GM18873 (cell line): ENCODE measurements around the gene ZNF648.
"Not testable (repeated sequence)": the region's sequence is repeated elsewhere in the genome, so short reads cannot be mapped to it uniquely, and the experiment has no call there.

Source experiments
- ATAC-seq: cut with Tn5 transposase; IDR thresholded peaks from one replicate; pipeline ENCODE4 v1.9.1; 2021; ENCODE audit warnings: mild to moderate bottlenecking, moderate library complexity, moderate number of reproducible peaks; ENCODE audit not compliant: unreplicated experiment, low FRiP score

Gene ZNF648

DNA sequence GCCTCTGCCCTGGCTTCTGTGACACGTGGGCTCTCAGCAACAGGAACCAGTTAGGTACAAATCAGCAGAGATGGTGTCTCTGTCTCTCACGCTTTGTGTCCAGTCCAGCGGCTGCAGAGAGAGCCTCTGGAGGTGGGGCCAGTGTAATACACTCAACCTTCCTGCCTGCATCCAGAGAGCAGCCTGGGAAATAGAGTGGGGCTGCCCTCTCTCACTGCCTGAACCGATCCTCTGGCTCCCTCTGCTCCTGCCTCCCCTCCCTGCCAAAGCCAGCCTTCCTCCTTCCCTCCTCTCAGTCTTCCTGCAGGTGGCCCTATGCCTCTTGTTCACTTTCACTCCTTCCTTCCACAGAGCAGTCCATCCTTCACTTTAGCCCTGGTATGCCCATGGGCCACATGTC is at the start of gene ZNF648:
Gene ZNF648, minus strand, starts transcription at position 119 of the 400 bp plus-strand sequence. CDS start 3,702 bp downstream, outside the sequence.
- ATAC-seq, result no peak

DNA sequence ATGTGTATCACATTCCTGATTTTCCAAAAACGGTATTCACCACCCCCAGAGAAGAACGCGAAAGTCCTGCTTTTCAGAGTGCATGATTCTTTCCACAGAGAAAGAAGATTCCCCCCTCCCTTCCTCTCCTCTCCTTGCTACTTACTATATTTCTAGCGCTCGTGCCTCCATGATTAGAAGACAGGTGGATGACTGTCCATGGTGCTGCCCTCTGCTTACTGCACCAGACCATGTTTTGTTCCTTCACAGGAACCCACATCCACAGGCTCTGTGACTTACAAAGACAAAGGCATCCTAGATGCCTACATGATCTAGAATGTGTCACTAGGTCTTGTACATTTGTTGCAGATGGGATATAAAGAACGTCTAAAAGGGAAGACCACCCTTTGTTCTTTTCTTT is 49.1 kb upstream of the ZNF648 start:
- ATAC-seq, result no peak

DNA sequence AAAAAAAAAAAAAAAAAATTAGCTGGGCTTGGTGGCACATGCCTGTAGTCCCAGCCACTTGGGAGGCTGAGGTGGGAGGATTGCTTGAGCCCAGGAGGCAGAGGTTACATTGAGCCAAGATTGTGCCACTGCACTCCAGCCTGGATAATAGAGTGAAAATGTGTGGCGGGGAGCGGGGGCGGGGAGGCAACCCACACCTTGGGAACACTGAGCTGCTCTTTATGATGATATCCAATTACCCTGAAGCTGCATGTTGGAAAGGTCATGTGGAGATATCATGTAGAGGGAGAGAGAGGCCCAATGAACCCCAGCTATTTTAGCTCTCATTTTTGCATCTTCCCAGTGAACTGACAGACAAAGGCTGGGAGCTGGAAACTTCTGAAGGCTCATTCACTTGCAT is 48.3 kb upstream of the ZNF648 start:
- ATAC-seq, result no peak

DNA sequence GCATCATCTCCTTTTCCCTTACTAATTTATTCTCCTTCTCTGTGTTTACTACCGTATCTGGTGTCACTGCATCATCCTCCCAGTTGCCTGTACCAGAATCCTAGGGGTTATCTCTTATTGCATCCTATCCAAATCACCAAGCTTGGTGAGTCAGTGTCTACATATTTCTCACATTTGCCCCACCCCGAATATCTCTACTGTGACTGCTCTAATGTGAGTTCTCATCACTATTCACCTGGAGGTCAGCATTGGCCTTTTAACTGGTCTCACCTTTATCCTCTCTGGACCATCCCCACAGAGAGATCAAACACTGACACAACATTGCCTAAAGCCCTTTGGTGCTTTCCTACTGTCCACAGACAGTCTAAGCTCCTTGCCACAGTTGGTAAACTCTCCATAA is 45.7 kb upstream of the ZNF648 start:
- ATAC-seq, result no peak

GRCh38 chr1:182102043-182102416 is 40.5 kb upstream of the ZNF648 start:
- ATAC-seq, result no peak

GRCh38 chr1:182101415-182102042 is 40.0 kb upstream of the ZNF648 start:
- no peak for ATAC-seq

- ATAC-seq, result no peak
Measured at GRCh38 chr1:182098301-182098700, 36.8 kb upstream of the ZNF648 start.

DNA sequence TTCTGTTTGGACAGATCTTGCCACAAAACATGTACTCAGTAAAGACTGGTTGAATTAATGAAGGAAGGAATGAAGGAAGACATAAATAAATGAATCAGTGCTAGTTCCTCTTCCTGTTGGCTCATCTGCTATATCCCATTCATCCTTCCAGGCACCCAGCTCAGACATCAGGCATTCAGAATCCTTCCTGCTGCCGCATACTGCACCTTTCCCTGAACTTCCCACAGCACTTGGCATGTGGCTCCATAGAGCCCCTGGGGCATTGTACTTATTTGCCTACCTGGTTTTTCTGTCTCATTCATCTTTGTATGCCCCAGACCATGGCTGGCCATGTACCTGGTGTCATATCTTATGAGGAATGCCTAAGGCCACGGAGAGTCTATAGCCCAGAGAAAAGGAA is 34.4 kb upstream of the ZNF648 start:
- no peak for ATAC-seq

DNA sequence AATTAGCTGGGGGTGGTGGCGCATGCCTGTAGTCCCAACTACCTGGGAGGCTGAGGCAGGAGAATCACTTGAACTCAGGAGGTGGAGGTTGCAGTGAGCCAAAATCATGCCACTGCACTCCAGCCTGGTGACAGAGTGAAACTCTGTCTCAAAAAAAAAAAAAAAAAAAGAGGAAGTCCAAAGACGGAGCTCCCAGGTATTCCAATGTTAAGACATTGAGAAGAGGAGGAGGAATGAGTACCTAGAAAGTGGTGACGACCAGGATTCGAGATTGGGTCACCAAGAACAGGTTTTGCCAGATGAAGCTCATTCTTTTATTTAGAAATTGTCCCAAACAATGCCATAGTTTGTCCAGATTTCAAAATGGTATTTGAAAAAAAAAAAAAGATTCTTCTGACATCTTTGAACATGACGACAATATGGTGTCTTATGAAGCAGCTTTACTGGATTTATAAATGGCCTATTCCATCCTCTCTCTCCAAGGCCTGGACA is 33.0 kb upstream of the ZNF648 start:
- not testable (repeated sequence) for ATAC-seq

DNA sequence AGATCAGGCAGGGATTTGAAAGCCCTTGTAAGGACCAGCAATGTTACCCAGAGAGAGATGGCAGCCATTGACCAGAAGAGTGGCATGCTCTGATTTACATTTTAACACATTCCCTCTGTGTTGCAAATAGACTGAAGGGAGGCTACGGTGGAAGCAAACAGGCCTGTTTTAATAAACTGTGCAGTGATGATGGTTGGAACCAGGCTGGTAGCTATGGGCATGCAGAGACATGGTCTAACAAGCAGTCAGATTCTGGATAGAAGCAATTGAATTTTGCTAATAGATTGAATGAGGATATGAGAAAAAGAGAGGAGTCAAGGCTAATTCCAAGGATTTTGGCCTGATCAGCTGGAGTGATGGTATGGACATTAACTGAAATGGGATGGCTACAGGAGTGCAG is 32.3 kb upstream of the ZNF648 start:
- no peak for ATAC-seq

DNA sequence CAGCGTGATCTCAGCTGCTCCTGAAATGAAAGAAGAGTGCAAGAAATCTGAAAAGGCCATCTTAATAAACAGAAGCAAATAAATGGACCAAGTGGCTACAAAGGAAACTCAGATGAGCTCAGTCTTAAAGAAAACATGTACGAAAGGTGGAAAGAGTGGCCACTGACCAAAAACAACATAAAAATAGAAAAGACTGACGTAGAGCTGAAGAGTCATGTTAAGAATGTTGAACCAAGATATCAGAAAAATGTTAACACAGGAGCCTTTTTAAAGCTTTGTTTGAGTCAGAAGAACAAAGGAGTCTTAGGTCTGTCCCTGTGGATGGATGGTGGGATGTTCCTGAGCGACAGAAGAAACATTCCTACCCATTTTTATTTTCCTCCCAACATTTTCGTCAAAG is 30.8 kb upstream of the ZNF648 start:
- no peak for ATAC-seq

GRCh38 chr1:182091083-182091482 is 29.6 kb upstream of the ZNF648 start:
- ATAC-seq, result no peak

DNA sequence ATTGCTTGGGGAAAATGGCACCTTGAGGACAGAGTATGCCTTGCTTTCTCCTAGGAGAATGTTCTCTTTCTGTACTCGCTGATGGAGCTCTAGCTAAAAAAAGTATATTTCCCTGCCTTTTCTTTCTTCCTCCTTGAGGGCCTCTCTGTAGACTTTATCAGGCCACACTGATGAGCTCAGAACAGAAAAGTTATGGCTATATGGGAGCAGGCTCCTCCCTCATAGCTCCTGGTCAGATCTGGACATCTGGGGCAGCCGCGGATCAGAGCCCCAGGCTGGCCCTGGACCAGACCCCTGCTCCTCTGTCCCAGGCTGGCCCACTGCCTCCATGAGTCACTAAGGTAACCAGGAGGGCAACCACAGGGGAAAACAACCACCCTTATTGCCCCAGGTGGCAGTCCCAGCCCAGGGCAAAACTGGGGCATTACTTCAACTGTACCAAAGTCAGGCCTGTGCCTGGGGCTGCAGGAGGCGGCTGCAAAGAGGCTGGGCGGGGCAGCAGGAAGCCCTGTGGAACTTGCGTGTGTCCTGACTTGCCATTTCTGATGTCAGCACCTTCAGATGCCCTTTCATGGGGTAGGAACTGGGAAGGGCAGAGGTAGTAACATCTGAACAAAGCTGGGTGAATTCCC is 26.3 kb upstream of the ZNF648 start:
- ATAC-seq, result no peak

DNA sequence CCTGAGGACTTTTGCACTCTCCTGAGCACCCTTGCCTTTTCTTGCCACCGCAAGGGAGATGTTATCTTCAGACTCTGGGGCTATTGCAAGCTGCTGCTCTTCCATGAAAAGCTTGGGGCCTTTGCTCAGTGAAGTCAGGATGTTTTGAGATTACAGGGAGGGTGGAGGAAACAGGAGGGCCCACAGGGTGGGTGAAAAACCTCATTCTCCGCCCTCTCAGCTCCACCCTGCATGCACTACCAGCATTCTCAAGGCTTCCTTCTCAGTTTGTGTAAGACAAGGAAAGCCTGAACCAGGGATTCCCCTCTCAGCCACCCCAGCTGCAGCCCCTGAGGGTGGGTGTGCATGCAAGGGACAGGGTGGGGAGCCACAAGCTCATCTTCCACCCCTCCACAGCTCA is 25.8 kb upstream of the ZNF648 start:
- ATAC-seq, result no peak

- ATAC-seq, result no peak
Measured at GRCh38 chr1:182086620-182087019, 25.1 kb upstream of the ZNF648 start.

GRCh38 chr1:182086136-182086535 is 24.6 kb upstream of the ZNF648 start:
- ATAC-seq, result no peak

GRCh38 chr1:182085726-182086125 is 24.2 kb upstream of the ZNF648 start:
- ATAC-seq, result no peak

- no peak for ATAC-seq
Measured at GRCh38 chr1:182084487-182085316, 23.2 kb upstream of the ZNF648 start.

- ATAC-seq, result no peak
Measured at GRCh38 chr1:182083851-182084486, 22.5 kb upstream of the ZNF648 start.

GRCh38 chr1:182080955-182081582 is 19.6 kb upstream of the ZNF648 start:
- ATAC-seq, result no peak

DNA sequence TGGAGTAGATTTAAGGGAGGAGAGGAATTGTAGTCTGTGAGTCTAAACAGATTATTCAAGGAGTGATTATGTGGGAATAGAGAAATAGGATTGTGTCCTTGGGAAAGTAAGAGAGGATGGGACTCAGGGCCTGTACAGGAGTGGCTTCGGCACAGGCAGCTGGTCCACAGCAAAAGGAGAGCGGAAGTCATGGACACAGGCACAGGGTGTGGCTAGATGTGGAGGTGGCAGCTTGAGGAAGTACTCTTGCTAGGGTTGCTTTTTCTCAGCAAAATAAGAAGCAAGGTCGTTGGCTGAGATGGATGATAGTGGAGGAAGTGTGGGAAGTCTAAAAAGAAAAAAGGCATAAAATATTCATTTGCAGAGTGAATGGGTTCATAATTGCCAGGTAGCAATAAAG is 18.5 kb upstream of the ZNF648 start:
- no peak for ATAC-seq
